OCI-LY7 (cell line): ENCODE results near the gene GSK3A.

Experiments
- CTCF ChIP-seq: fragments of 200-600 bp; sonication (generic); conservative IDR thresholded peaks from 2 replicates; pipeline ENCODE4 v1.5.1; 2014; ENCODE audit warnings: mild to moderate bottlenecking, antibody characterized with exemption, low read length, moderate library complexity, mixed read lengths
- EZH2phosphoT487 ChIP-seq: fragments of 200-600 bp; sonication (generic); IDR thresholded peaks from 2 replicates; pipeline ENCODE4 v1.6.1; 2018; ENCODE audit warnings: low read depth, borderline replicate concordance, mild to moderate bottlenecking, mixed run types, antibody characterized with exemption, low read length, moderate library complexity, mixed read lengths

- no peak for TF ChIP-seq CTCF
- no peak for TF ChIP-seq EZH2phosphoT487
Observed at GRCh38 chr19:42250666-42251531, 8.5 kb upstream of the GSK3A start.
